Keratinocyte (primary cell): ENCODE results near the gene ARFGEF3. TPM values are rescaled to one million over a fixed set of nuclear protein-coding genes. Genes with fewer than 3 reads are reported as not detected.

ENCODE experiments used
- DNase-seq: peaks from one replicate; pipeline ENCODE4 v3.0.0-alpha.2; 2011; ENCODE audit warnings: low read depth, missing footprints, low spot score
- FAIRE-seq: peaks from 2 replicates; lab custom pipeline; 2011; peaks lifted over from hg19 to GRCh38; lab: Jason Lieb, UNC
- H2AFZ ChIP-seq: 2 replicates; pipeline ENCODE4 v1.6.0; 2012; ENCODE audit warnings: low read length, control low read depth, inconsistent platforms; ENCODE audit not compliant: control insufficient read depth
- H3K27ac ChIP-seq: 2 replicates; pipeline ENCODE4 v1.5.1; 2011; ENCODE audit warnings: low read length; ENCODE audit not compliant: control insufficient read depth, insufficient read depth
- H3K27me3 ChIP-seq: 3 replicates; pipeline ENCODE4 v1.6.0; 2011; ENCODE audit warnings: low read length; ENCODE audit not compliant: control insufficient read depth, insufficient read depth; ENCODE audit errors: extremely low read depth
- H3K36me3 ChIP-seq, 2 experiments: 2 replicates in 1 of 2; 3 replicates in 1 of 2; pipeline ENCODE4 v1.5.1; 2011; ENCODE audit warnings: low read length in 2 of 2, mild to moderate bottlenecking in 1 of 2; ENCODE audit not compliant: control insufficient read depth in 2 of 2, insufficient read depth in 2 of 2; ENCODE audit errors: extremely low read depth in 1 of 2
- H3K4me1 ChIP-seq: 3 replicates; pipeline ENCODE4 v1.5.1; 2011; ENCODE audit warnings: low read length; ENCODE audit not compliant: control insufficient read depth, insufficient read depth; ENCODE audit errors: extremely low read depth
- H3K4me2 ChIP-seq: 3 replicates; pipeline ENCODE4 v1.6.0; 2011; ENCODE audit warnings: low read depth, low read length; ENCODE audit not compliant: control insufficient read depth, insufficient read depth; ENCODE audit errors: extremely low read depth
- H3K4me3 ChIP-seq, 3 experiments: fragments of 200-600 bp in 1 of 3; sonication (generic) in 1 of 3; 2 replicates in 2 of 3; 3 replicates in 1 of 3; pipeline ENCODE4 v1.5.1; 2011 to 2016; ENCODE audit warnings: low read length in 3 of 3, mild to moderate bottlenecking in 3 of 3, control low read depth in 2 of 3, inconsistent platforms in 1 of 3, low read depth in 1 of 3, mixed read lengths in 1 of 3, mixed run types in 1 of 3, moderate library complexity in 1 of 3; ENCODE audit not compliant: control insufficient read depth in 2 of 3, insufficient read depth in 2 of 3; ENCODE audit errors: extremely low read depth in 1 of 3
- H3K79me2 ChIP-seq: 2 replicates; pipeline ENCODE4 v1.6.0; 2012; ENCODE audit warnings: low read length; ENCODE audit not compliant: control insufficient read depth, insufficient read depth
- H3K9ac ChIP-seq: 3 replicates; pipeline ENCODE4 v1.6.0; 2011; ENCODE audit warnings: low read length; ENCODE audit not compliant: control insufficient read depth, insufficient read depth; ENCODE audit errors: extremely low read depth
- H3K9me1 ChIP-seq: 3 replicates; pipeline ENCODE4 v1.6.0; 2011; ENCODE audit warnings: low read length; ENCODE audit not compliant: control insufficient read depth, insufficient read depth; ENCODE audit errors: extremely low read depth
- H3K9me3 ChIP-seq: 2 replicates; pipeline ENCODE4 v1.5.1; 2012; ENCODE audit warnings: low read depth, low read length; ENCODE audit not compliant: control insufficient read depth
- H4K20me1 ChIP-seq: 3 replicates; pipeline ENCODE4 v1.6.0; 2011; ENCODE audit warnings: low read length; ENCODE audit not compliant: control insufficient read depth, insufficient read depth; ENCODE audit errors: extremely low read depth
- EZH2 ChIP-seq: IDR thresholded peaks from one replicate; pipeline ENCODE4 v1.6.1; 2012; ENCODE audit warnings: inconsistent platforms, mild to moderate bottlenecking, low read length, moderate library complexity
- dilution Hi-C: fragments of 300-500 bp; cut with MboI; formaldehyde crosslinking; loops from one replicate; pipeline ENCODE4 v1.7.0; 2020; ENCODE audit warnings: low sequenced_read_pairs; ENCODE audit not compliant: extremely low pct_ligation_motif_present
- polyA plus RNA-seq, 5 experiments: library from polyadenylated mRNA; depleted of rRNA in 3 of 5; stranded (reverse) in 3 of 5; stranded (forward) in 1 of 5; unstranded in 1 of 5; fragments of >200 nt; gene quantifications; 1 replicate in 1 of 5; 2 replicates in 3 of 5; 3 replicates in 1 of 5; pipeline versions ENCODE4 v1.2.1 to v1.2.3, GENCODE V29; 2011 to 2012; ENCODE audit warnings: missing spikeins in 2 of 5, low read depth in 1 of 5, low replicate concordance in 1 of 5
- TF ChIP-seq, protein P1 (sequence below), 3 experiments: IDR thresholded peaks in 1 of 3; conservative IDR thresholded peaks in 1 of 3; optimal IDR thresholded peaks in 1 of 3; 2 replicates in 2 of 3; 3 replicates in 1 of 3; pipeline versions ENCODE3 to v1.5.1; 2011; ENCODE audit warnings: low read length in 3 of 3, mild to moderate bottlenecking in 3 of 3, moderate library complexity in 2 of 3, control low read depth in 1 of 3, inconsistent platforms in 1 of 3; ENCODE audit not compliant: insufficient read depth in 2 of 3; ENCODE audit errors: extremely low read depth in 1 of 3

Gene ARFGEF3
- polyA plus RNA-seq, 1 donor (not counting 4 experiments of a cell fraction or from before 2014, with no cell fraction given): 0.09 TPM

DNA sequence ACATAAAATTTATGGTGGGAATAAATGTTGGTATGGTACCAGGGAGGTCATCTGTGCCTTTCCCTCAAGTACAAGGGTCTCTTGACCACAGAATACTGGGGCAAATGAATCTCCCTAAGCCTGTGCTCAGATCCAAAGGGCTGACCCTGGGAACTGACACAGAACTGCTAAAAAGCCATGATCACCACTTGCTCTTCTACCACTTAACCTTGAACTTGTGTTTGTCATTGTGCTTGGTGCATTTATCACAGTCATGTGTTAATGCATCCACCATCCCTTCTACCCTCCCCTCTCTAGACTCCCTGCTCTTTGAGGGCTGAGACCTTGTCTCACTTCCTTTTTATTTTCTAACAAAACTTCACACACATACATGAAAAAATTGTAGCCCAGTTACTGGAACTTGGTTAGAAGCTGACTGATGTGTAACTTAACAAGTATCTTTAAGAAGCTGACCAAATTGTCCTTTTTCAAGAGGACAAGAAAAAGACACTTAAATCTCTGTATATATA, 102.7 kb downstream of the ARFGEF3 start:
- H3K27ac ChIP-seq: no peak overlapping the region
- no peaks in the 10 kb centered on the region for H3K36me3 ChIP-seq
- no peaks in the 10 kb centered on the region for H3K9me1 ChIP-seq
- no peak for DNase-seq
- no peak for FAIRE-seq
- dilution Hi-C loops: no loop called here
- no peaks in the 10 kb centered on the region for H3K79me2 ChIP-seq
- no peak overlapping the region for H3K9ac ChIP-seq
- no peaks in the 10 kb centered on the region for H3K9me3 ChIP-seq
- no peak overlapping the region for H3K4me2 ChIP-seq
- no peak overlapping the region for H2AFZ ChIP-seq
- H3K4me3 ChIP-seq: no peak overlapping the region
- H4K20me1 ChIP-seq: no peaks in the 10 kb centered on the region
- H3K4me1 ChIP-seq: no peaks in the 10 kb centered on the region
- TF ChIP-seq, protein P1, sequence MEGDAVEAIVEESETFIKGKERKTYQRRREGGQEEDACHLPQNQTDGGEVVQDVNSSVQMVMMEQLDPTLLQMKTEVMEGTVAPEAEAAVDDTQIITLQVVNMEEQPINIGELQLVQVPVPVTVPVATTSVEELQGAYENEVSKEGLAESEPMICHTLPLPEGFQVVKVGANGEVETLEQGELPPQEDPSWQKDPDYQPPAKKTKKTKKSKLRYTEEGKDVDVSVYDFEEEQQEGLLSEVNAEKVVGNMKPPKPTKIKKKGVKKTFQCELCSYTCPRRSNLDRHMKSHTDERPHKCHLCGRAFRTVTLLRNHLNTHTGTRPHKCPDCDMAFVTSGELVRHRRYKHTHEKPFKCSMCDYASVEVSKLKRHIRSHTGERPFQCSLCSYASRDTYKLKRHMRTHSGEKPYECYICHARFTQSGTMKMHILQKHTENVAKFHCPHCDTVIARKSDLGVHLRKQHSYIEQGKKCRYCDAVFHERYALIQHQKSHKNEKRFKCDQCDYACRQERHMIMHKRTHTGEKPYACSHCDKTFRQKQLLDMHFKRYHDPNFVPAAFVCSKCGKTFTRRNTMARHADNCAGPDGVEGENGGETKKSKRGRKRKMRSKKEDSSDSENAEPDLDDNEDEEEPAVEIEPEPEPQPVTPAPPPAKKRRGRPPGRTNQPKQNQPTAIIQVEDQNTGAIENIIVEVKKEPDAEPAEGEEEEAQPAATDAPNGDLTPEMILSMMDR (optimal IDR thresholded peaks at IDR 0.05 in 1 of 3, IDR thresholded peaks at IDR 0.05 in 1 of 3, conservative IDR thresholded peaks at IDR 0.05 in 1 of 3; ENCODE audit: extremely low read depth in 1 of 3, insufficient read depth in 2 of 3, low read length in 3 of 3): no peak
- TF ChIP-seq EZH2: no peak
- peaks cover 3% of the 10 kb centered on the region for H3K27me3 ChIP-seq

DNA sequence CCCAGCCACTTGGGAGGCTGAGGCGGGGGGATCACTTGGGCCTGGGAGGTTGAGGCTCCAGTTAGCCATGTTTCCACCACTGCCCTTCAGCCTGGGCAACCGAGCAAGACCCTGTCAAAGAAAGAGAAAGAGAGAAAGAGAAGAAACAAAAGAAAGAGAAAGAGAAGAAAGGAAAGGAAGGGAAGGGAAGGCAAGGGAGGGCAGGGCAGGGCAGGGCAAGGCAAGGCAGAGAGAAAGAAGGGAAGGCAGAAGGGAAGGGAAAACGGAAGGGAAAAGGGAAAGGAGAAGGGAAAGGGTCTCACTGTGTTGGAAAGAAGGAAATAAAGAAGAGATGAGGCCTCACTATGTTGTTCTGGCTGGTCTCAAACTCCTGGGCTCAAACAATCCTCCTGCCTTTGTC, 104.4 kb downstream of the ARFGEF3 start:
- TF ChIP-seq, protein P1 (optimal IDR thresholded peaks at IDR 0.05 in 1 of 3, IDR thresholded peaks at IDR 0.05 in 1 of 3, conservative IDR thresholded peaks at IDR 0.05 in 1 of 3; ENCODE audit: extremely low read depth in 1 of 3, insufficient read depth in 2 of 3, low read length in 3 of 3): no peak
- TF ChIP-seq EZH2: no peak
- no peak for FAIRE-seq
- H3K4me3 ChIP-seq: no peak overlapping the region
- H3K9me3 ChIP-seq: no peaks in the 10 kb centered on the region
- no peaks in the 10 kb centered on the region for H3K79me2 ChIP-seq
- no peak overlapping the region for H2AFZ ChIP-seq
- H4K20me1 ChIP-seq: no peaks in the 10 kb centered on the region
- no peaks in the 10 kb centered on the region for H3K9me1 ChIP-seq
- H3K9ac ChIP-seq: no peak overlapping the region
- H3K27me3 ChIP-seq: peaks cover 3% of the 10 kb centered on the region
- no peak for DNase-seq
- H3K36me3 ChIP-seq: no peaks in the 10 kb centered on the region
- dilution Hi-C loops: no loop called here
- no peak overlapping the region for H3K4me2 ChIP-seq
- H3K4me1 ChIP-seq: no peaks in the 10 kb centered on the region
- no peak overlapping the region for H3K27ac ChIP-seq
